GM21723 (cell line): Measurements from ENCODE around the gene FTH1.

Experiments
- ATAC-seq: cut with Tn5 transposase; IDR thresholded peaks from one replicate; pipeline ENCODE4 v1.9.1; 2021; ENCODE audit warnings: mild to moderate bottlenecking, moderate library complexity; ENCODE audit not compliant: unreplicated experiment

FTH1 gene

DNA sequence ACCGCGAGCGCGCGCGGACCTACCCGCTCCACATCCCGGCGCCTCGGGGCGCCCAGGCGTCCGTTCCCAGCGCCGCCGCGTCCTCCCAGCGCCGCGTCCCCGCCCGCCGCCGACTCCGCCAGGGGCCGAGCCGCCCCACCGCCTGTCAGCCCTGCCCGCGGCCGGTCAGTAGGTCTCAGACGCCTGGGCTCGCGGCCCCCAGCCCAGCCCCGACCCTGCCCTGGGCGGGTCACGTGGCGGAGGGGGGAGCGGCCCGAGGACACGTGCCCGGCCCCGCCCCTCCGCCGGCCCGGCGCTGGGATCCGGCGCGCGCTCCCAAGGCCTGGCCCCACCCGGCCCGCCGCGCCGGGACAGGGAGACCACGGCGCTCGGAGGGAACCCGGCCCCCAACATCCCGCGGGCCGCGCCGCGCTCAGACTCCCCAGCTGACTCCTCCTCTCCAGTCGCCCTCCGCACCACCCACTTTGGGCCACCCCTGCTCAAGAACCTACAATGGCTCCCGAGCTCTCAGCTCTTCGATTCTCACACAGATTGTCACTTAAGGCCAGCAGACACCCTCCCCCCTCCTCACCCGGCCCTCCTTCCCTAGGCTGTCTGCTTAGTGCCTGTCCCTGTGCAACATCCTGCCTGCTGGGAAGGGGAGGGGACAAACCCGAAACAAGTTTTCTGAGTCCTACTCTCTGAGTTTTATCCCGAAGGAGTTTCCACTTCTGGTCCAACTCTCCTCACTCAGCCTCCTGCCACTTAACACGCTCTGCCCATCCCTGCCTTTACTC is 49.9 kb downstream of the FTH1 start, which contains the start of gene RAB3IL1:
TSS of gene RAB3IL1 (minus strand) at position 233 of the 776 bp plus-strand sequence. CDS start at position 34, 199 bp downstream.
- no peak for ATAC-seq

DNA sequence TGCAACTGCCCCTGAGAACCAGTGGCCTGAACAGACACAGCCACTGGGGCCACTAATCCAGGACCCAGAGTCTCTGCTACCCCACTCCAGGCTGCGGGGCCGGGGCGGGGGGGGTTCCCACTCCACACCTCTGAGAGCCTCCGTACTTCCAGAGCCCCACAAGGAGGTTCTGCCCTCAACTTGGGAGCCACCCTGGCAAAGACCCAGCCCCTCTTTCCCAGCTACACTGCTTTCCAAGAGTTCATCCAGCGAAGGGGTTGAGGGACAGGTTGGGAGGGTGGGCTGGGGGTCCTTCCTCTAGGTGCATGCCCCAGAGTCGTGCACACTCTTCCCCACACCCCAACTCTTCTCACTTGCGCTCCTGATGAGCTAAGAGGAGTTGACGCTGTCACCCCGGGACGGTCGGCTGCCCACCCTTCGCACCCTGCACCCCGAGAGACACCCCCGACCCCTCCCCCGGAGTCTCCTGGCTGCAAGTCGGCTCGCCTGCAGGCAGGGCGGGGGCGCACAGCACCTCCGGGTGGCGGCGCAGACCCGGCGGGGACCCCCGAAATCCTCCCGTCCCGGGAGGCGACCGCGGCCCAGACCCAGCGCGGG is 50.6 kb downstream of the FTH1 start:
- no peak for ATAC-seq

GRCh38 chr11:61914471-61915171 is 52.8 kb downstream of the FTH1 start:
- no peak for ATAC-seq
